PC-3 (cell line): ENCODE results near the gene DNAH9. TPM values are rescaled to one million over a fixed set of nuclear protein-coding genes. Genes with fewer than 3 reads are reported as not detected.

Experiments used
- ATAC-seq: fragments of 200-7000 bp; cut with Tn5 transposase; 2 replicates; pipeline ENCODE4 v1.9.1; 2020; ENCODE audit warnings: mild to moderate bottlenecking, moderate library complexity
- BruUV-seq: library from RNA; stranded (reverse); fragments of 400-500 nt; replicated peaks from 2 replicates; lab custom pipeline; 2021; lab: Mats Ljungman, UMichigan
- CTCF ChIA-PET: fragments of 300-600 bp; sonication (Branson Sonifier 250); formaldehyde crosslinking; loops from one replicate; lab custom pipeline; 2022; ENCODE audit warnings: antibody characterized with exemption; lab: Charles Lee
- POLR2A ChIA-PET: fragments of 300-600 bp; sonication (Branson Sonifier 250); formaldehyde crosslinking; loops from one replicate; lab custom pipeline; 2022; ENCODE audit warnings: antibody characterized with exemption; ENCODE audit not compliant: unreplicated experiment; lab: Charles Lee
- DNase-seq: peaks from one replicate; pipeline ENCODE4 v3.0.0-alpha.2; 2015
- H2AFZ ChIP-seq: fragments of 300-600 bp; sonication (generic); 2 replicates; pipeline ENCODE4 v1.6.0; 2016; ENCODE audit warnings: antibody characterized with exemption, low read length
- H3F3A ChIP-seq: fragments of 300-600 bp; sonication (generic); one replicate; pipeline ENCODE4 v1.6.0; 2017; ENCODE audit warnings: antibody characterized with exemption, low read length, control low read depth, mild to moderate bottlenecking; ENCODE audit not compliant: unreplicated experiment
- H3K27ac ChIP-seq: fragments of 300-600 bp; sonication (generic); 2 replicates; pipeline ENCODE4 v1.5.1; 2016; ENCODE audit warnings: mild to moderate bottlenecking, low read length
- H3K27me3 ChIP-seq: fragments of 300-600 bp; sonication (generic); 2 replicates; pipeline ENCODE4 v1.6.1; 2016; ENCODE audit warnings: low read length, mixed read lengths
- H3K36me3 ChIP-seq: fragments of 300-600 bp; sonication (generic); 2 replicates; pipeline ENCODE4 v1.6.1; 2016; ENCODE audit warnings: low read depth, mixed run types, low read length, mixed read lengths
- H3K4me1 ChIP-seq: fragments of 300-600 bp; sonication (generic); 2 replicates; pipeline ENCODE4 v1.5.1; 2016; ENCODE audit warnings: low read length; ENCODE audit not compliant: insufficient read depth
- H3K4me2 ChIP-seq: fragments of 300-600 bp; sonication (generic); 2 replicates; pipeline ENCODE4 v1.6.0; 2016; ENCODE audit warnings: low read length
- H3K4me3 ChIP-seq: fragments of 300-600 bp; sonication (generic); 2 replicates; pipeline ENCODE4 v1.5.1; 2016; ENCODE audit warnings: mild to moderate bottlenecking, low read length, mixed read lengths
- H3K79me2 ChIP-seq: fragments of 300-600 bp; sonication (generic); 2 replicates; pipeline ENCODE4 v1.6.1; 2017; ENCODE audit warnings: low read length, mixed read lengths
- H3K9ac ChIP-seq: fragments of 300-600 bp; sonication (generic); 2 replicates; pipeline ENCODE4 v1.6.0; 2016; ENCODE audit warnings: mild to moderate bottlenecking, low read length
- H3K9me2 ChIP-seq: fragments of 300-600 bp; sonication (generic); replicated peaks from 2 replicates; pipeline ENCODE4 v1.6.1; 2016; ENCODE audit warnings: mixed run types, low read length, mixed read lengths
- H3K9me3 ChIP-seq: fragments of 300-600 bp; sonication (generic); 2 replicates; pipeline ENCODE4 v1.6.1; 2016; ENCODE audit warnings: low read length, mixed read lengths
- H4K20me1 ChIP-seq: fragments of 300-600 bp; sonication (generic); 2 replicates; pipeline ENCODE4 v1.6.1; 2016; ENCODE audit warnings: low read length, mixed read lengths
- EZH2 ChIP-seq: fragments of 300-600 bp; sonication (generic); IDR thresholded peaks from one replicate; pipeline ENCODE4 v1.6.1; 2017; ENCODE audit warnings: antibody characterized with exemption, mild to moderate bottlenecking, low read length; ENCODE audit not compliant: unreplicated experiment
- EZH2phosphoT487 ChIP-seq: fragments of 300-600 bp; sonication (generic); IDR thresholded peaks from 2 replicates; pipeline ENCODE4 v1.6.1; 2018; ENCODE audit warnings: mild to moderate bottlenecking, antibody characterized with exemption, low read length, borderline replicate concordance
- intact Hi-C: fragments of 100-400 bp; cut with micrococcal nuclease; formaldehyde crosslinking; loops from 2 replicates; pipeline ENCODE4 v1.9.0; 2023
- total RNA-seq: library from RNA; depleted of rRNA; stranded (reverse); fragments of >200 nt; gene quantifications from 2 replicates; pipeline ENCODE4 v1.2.3, GENCODE V29; 2014
- TF ChIP-seq, protein P1 (sequence below): fragments of 300-600 bp; sonication (generic); conservative IDR thresholded peaks from 2 replicates; pipeline ENCODE4 v1.5.1; 2017; ENCODE audit warnings: antibody characterized with exemption, low read depth, mild to moderate bottlenecking, low read length

Gene DNAH9
- total RNA-seq, 1 experiment from 2014 or later = 0.11 TPM

DNA sequence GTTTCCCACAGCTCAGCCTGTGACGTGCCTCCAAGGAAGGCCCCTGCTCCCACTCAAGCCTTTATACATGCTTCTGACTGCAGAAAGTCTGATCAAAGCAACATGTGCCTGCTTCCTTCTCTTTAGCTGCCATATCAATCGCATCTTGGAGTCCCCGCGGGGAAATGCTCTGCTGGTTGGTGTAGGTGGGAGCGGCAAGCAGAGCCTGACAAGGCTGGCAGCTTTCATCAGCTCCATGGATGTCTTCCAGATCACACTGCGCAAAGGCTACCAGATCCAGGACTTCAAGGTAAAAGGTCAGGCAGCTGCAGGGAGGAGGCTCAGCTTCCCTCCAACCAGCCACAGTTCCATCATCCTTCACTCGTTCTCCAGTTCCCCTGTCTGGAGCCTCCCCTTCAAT is 209.3 kb downstream of the DNAH9 start:
- H2AFZ ChIP-seq = no peak overlapping the region
- no peak for ATAC-seq
- no peaks in the 10 kb centered on the region for H4K20me1 ChIP-seq
- no peaks in the 10 kb centered on the region for H3K4me1 ChIP-seq
- TF ChIP-seq EZH2phosphoT487 = no peak
- no peak for TF ChIP-seq EZH2
- TF ChIP-seq, protein P1, sequence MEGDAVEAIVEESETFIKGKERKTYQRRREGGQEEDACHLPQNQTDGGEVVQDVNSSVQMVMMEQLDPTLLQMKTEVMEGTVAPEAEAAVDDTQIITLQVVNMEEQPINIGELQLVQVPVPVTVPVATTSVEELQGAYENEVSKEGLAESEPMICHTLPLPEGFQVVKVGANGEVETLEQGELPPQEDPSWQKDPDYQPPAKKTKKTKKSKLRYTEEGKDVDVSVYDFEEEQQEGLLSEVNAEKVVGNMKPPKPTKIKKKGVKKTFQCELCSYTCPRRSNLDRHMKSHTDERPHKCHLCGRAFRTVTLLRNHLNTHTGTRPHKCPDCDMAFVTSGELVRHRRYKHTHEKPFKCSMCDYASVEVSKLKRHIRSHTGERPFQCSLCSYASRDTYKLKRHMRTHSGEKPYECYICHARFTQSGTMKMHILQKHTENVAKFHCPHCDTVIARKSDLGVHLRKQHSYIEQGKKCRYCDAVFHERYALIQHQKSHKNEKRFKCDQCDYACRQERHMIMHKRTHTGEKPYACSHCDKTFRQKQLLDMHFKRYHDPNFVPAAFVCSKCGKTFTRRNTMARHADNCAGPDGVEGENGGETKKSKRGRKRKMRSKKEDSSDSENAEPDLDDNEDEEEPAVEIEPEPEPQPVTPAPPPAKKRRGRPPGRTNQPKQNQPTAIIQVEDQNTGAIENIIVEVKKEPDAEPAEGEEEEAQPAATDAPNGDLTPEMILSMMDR = no peak
- H3K9me3 ChIP-seq = no peaks in the 10 kb centered on the region
- no peak overlapping the region for H3K9ac ChIP-seq
- H3K27ac ChIP-seq = no peak overlapping the region
- H3K4me3 ChIP-seq = no peak overlapping the region
- no peak for DNase-seq
- no peaks in the 10 kb centered on the region for H3K79me2 ChIP-seq
- no peaks in the 10 kb centered on the region for H3K9me2 ChIP-seq
- no TSS peak for BruUV-seq
- no peaks in the 10 kb centered on the region for H3K27me3 ChIP-seq
- no peaks in the 10 kb centered on the region for H3K36me3 ChIP-seq
- ChIA-PET POLR2A (no interaction called here), CTCF (no interaction called here)
- H3F3A ChIP-seq = no peaks in the 10 kb centered on the region
- intact Hi-C loops = no loop called here
- no peak overlapping the region for H3K4me2 ChIP-seq

DNA sequence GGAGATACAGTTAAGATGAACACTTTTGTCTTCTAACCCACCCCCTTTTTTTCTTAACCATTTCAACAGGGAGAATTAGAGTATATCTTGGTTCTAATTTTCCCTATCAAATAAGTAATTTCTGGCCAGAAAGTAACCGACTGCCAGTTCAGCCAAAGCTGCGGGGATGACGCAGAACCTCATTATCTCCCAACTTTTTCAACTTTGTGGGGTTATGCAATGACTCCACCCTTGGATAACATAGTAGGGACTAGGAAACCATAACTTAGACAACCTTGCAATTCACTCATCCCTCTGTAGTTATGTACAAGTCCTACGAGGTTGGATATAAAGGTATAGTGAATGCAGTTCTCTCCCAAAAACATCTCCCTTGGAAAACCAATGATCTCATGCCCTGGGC is 215.0 kb downstream of the DNAH9 start:
- ATAC-seq (no peak), DNase-seq (no peak)
- no TSS peak for BruUV-seq
- H4K20me1 ChIP-seq = no peaks in the 10 kb centered on the region
- H3K27ac ChIP-seq = no peak overlapping the region
- intact Hi-C loops = no loop called here
- POLR2A ChIA-PET = no interaction called here
- H3K27me3 ChIP-seq = peaks cover 6% of the 10 kb centered on the region
- no peaks in the 10 kb centered on the region for H3K9me3 ChIP-seq
- no peak overlapping the region for H3K4me3 ChIP-seq
- TF ChIP-seq EZH2 = no peak
- TF ChIP-seq, protein P1 = no peak
- TF ChIP-seq EZH2phosphoT487 = no peak
- H3K36me3 ChIP-seq = no peaks in the 10 kb centered on the region
- no peak overlapping the region for H3K4me2 ChIP-seq
- H3K79me2 ChIP-seq = no peaks in the 10 kb centered on the region
- H3K9me2 ChIP-seq = no peaks in the 10 kb centered on the region
- H2AFZ ChIP-seq = no peak overlapping the region
- H3K4me1 ChIP-seq = no peaks in the 10 kb centered on the region
- CTCF ChIA-PET = no interaction called here
- H3K9ac ChIP-seq = no peak overlapping the region
- H3F3A ChIP-seq = no peaks in the 10 kb centered on the region

DNA sequence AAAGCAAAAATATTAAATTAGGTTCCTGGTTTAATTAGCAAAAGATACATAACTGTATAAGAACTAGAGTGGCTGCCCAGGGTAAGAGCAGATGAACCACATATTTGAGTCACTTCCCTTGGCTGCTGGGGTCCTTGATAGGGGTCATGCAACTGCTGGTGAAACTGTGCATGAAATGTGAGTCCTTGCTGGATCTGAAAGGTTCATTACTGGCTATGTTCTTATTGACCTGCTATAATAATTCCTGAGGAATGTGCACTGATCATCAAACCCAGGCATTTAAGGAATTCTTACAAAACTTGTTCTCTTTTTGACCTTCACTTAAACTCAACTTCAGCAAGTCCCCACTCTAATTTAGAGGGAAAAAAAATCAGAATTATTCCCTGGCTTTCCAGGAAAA is 215.6 kb downstream of the DNAH9 start:
- Histone ChIP-seq H3K9ac (no peak overlapping the region), H3K9me3 (no peaks in the 10 kb centered on the region), H3K27ac (no peak overlapping the region), H3K4me3 (no peak overlapping the region), H3K27me3 (peaks cover 6% of the 10 kb centered on the region), H3K4me2 (no peak overlapping the region), H4K20me1 (no peaks in the 10 kb centered on the region), H3K36me3 (no peaks in the 10 kb centered on the region), H3K9me2 (no peaks in the 10 kb centered on the region), H3F3A (no peaks in the 10 kb centered on the region), H3K79me2 (no peaks in the 10 kb centered on the region), H2AFZ (no peak overlapping the region), H3K4me1 (no peaks in the 10 kb centered on the region)
- CTCF ChIA-PET = no interaction called here
- BruUV-seq = no TSS peak
- ATAC-seq = no peak
- TF ChIP-seq EZH2 = no peak
- TF ChIP-seq EZH2phosphoT487 = no peak
- TF ChIP-seq, protein P1 = no peak
- intact Hi-C loops = no loop called here
- POLR2A ChIA-PET = no interaction called here
- DNase-seq = no peak
